ENCODE measurements around the gene APOO.

GRCh38 chrX:23935106-23935505 lies 27.4 kb upstream of the APOO start:
- TF ChIP-seq CTCF (IDR thresholded peaks at IDR 0.05; ENCODE audit: insufficient read depth, low read depth, low read length) = no peak
- no peak for TF ChIP-seq EZH2 (IDR thresholded peaks at IDR 0.05; ENCODE audit: insufficient read depth, low read length)
